Loucy (cell line): ENCODE results near the gene NTHL1.

Source experiments
- H2AFZ ChIP-seq: fragments of 200-600 bp; sonication (generic); 2 replicates; pipeline ENCODE4 v1.6.0; 2016; ENCODE audit warnings: antibody characterized with exemption, mild to moderate bottlenecking, low read length, moderate library complexity
- H3F3A ChIP-seq: fragments of 200-600 bp; 2 replicates; pipeline ENCODE4 v1.6.0; 2016; ENCODE audit warnings: antibody characterized with exemption, low read depth, mild to moderate bottlenecking
- H3K27me3 ChIP-seq: fragments of 200-600 bp; sonication (generic); 2 replicates; pipeline ENCODE4 v1.6.1; 2014; ENCODE audit warnings: low read length, mild to moderate bottlenecking; ENCODE audit not compliant: insufficient read depth, poor library complexity, severe bottlenecking
- H3K36me3 ChIP-seq: fragments of 200-600 bp; sonication (generic); 2 replicates; pipeline ENCODE4 v1.6.1; 2016; ENCODE audit warnings: low read length; ENCODE audit not compliant: insufficient read depth
- H3K4me1 ChIP-seq: fragments of 200-600 bp; sonication (generic); 2 replicates; pipeline ENCODE4 v1.5.1; 2014; ENCODE audit warnings: low read length, mild to moderate bottlenecking; ENCODE audit not compliant: insufficient read depth, poor library complexity, severe bottlenecking
- H3K4me2 ChIP-seq: fragments of 200-600 bp; sonication (generic); 2 replicates; pipeline ENCODE4 v1.6.0; 2014; ENCODE audit warnings: antibody characterized with exemption, low read length, low read depth, mild to moderate bottlenecking; ENCODE audit not compliant: poor library complexity, severe bottlenecking
- H3K4me3 ChIP-seq: fragments of 200-600 bp; sonication (generic); 2 replicates; pipeline ENCODE4 v1.5.1; 2014; ENCODE audit warnings: low read length, mild to moderate bottlenecking, mixed read lengths; ENCODE audit not compliant: poor library complexity, severe bottlenecking
- H3K79me2 ChIP-seq: fragments of 200-600 bp; sonication (generic); 2 replicates; pipeline ENCODE4 v1.6.1; 2014; ENCODE audit warnings: low read length; ENCODE audit not compliant: insufficient read depth
- H3K9ac ChIP-seq: fragments of 200-600 bp; sonication (generic); 2 replicates; pipeline ENCODE4 v1.6.0; 2014; ENCODE audit warnings: mild to moderate bottlenecking, low read depth, low read length, moderate library complexity; ENCODE audit not compliant: poor library complexity, severe bottlenecking
- H3K9me2 ChIP-seq: fragments of 200-600 bp; sonication (generic); replicated peaks from 2 replicates; pipeline ENCODE4 v1.6.1; 2016; ENCODE audit warnings: low read depth, low read length, mixed read lengths
- H3K9me3 ChIP-seq: fragments of 200-600 bp; sonication (generic); 2 replicates; pipeline ENCODE4 v1.6.1; 2014; ENCODE audit warnings: mild to moderate bottlenecking, antibody characterized with exemption, low read length, low read depth; ENCODE audit not compliant: insufficient read depth
- H4K20me1 ChIP-seq: fragments of 200-600 bp; sonication (generic); 2 replicates; pipeline ENCODE4 v1.6.0; 2014; ENCODE audit warnings: antibody characterized with exemption, low read length, mild to moderate bottlenecking; ENCODE audit not compliant: insufficient read depth, poor library complexity, severe bottlenecking
- EZH2phosphoT487 ChIP-seq: fragments of 200-600 bp; IDR thresholded peaks from 2 replicates; pipeline ENCODE4 v1.6.1; 2018; ENCODE audit warnings: antibody characterized with exemption, mild to moderate bottlenecking, moderate library complexity, borderline replicate concordance
- TF ChIP-seq, protein P1 (sequence below): fragments of 200-600 bp; sonication (generic); conservative IDR thresholded peaks from 2 replicates; pipeline ENCODE4 v1.5.1; 2014; ENCODE audit warnings: mild to moderate bottlenecking, antibody characterized with exemption, low read length

The NTHL1 gene

DNA sequence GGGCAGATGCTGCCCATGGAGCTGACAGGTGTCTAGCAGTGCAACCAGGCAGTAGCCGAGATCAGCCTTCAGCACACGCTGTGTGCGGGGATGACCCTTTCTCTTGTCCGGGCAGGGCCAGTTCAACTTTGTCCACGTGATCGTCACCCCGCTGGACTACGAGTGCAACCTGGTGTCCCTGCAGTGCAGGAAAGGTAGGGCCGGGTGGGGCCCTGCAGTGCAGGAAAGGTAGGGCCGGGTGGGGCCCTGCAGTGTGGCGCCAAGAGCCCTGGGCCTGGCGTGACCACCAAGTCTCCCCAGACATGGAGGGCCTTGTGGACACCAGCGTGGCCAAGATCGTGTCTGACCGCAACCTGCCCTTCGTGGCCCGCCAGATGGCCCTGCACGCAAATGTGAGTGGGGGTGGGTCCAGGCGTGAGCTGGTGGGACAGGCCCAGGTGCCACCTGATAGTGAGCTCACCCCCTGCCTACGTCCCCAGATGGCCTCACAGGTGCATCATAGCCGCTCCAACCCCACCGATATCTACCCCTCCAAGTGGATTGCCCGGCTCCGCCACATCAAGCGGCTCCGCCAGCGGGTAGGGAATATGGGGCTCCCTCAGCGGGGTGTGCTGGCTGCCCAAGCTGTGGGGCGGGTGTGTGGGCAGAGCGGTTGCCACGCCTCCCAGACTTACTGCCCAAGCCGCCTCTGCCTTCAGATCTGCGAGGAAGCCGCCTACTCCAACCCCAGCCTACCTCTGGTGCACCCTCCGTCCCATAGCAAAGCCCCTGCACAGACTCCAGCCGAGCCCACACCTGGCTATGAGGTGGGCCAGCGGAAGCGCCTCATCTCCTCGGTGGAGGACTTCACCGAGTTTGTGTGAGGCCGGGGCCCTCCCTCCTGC is 40.4 kb upstream of the NTHL1 start:
- Histone ChIP-seq H3K4me3 (no peak overlapping the region), H3F3A (no peaks in the 10 kb centered on the region), H3K79me2 (no peaks in the 10 kb centered on the region), H3K4me1 (no peaks in the 10 kb centered on the region), H3K27me3 (no peaks in the 10 kb centered on the region), H2AFZ (no peak overlapping the region), H3K36me3 (no peaks in the 10 kb centered on the region), H3K4me2 (no peak overlapping the region), H3K9me2 (no peaks in the 10 kb centered on the region), H3K9me3 (no peaks in the 10 kb centered on the region), H4K20me1 (no peaks in the 10 kb centered on the region), H3K9ac (no peak overlapping the region)
- TF ChIP-seq, protein P1, sequence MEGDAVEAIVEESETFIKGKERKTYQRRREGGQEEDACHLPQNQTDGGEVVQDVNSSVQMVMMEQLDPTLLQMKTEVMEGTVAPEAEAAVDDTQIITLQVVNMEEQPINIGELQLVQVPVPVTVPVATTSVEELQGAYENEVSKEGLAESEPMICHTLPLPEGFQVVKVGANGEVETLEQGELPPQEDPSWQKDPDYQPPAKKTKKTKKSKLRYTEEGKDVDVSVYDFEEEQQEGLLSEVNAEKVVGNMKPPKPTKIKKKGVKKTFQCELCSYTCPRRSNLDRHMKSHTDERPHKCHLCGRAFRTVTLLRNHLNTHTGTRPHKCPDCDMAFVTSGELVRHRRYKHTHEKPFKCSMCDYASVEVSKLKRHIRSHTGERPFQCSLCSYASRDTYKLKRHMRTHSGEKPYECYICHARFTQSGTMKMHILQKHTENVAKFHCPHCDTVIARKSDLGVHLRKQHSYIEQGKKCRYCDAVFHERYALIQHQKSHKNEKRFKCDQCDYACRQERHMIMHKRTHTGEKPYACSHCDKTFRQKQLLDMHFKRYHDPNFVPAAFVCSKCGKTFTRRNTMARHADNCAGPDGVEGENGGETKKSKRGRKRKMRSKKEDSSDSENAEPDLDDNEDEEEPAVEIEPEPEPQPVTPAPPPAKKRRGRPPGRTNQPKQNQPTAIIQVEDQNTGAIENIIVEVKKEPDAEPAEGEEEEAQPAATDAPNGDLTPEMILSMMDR, result no peak
- TF ChIP-seq EZH2phosphoT487, result no peak

DNA sequence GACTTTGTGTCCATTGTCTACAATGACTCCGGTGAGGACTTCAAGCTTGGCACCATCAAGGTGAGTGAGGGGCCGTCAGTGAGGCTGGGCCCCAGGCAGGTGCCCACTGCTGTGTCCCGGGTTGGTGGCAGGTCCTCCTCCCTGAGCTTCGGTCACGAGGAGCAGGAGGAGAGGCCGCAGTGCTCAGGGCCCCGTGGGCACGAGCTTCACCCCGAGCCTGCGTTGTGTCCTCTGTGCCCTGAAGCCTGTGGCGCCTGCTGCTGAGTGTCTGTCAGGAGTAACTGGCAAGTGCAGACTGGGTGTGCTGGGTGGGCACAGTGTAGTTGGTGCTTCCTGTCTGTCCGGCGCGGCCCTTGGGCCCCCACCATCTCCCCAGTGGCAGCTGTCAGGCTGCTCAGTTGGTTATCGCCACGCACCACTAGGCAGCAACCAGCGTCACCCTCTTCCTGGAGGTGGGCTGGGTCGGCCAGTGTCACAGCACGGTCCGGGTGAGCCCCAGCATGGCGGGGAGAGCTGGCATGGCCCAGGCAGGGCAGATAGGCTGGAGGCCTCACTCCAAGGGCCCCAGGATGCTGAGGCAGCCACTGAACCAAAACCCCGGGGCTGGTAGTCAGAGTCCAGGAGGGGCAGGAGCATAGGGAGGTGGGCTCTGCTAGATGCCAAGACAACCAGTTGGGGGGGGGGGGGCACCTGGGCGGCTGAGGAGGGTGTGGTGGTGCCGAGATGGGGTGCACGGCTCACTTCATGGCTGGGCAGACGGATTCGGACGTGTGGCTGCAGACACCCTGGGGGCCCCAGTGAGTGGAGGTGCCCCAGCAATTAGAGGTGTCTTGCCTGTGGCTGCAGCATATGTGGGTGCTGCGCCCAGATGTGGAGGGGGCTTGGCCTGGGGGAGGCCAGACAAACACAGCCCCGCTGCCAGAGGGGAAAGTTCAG is 39.4 kb upstream of the NTHL1 start:
- Histone ChIP-seq H3K9me3 (no peaks in the 10 kb centered on the region), H3F3A (no peaks in the 10 kb centered on the region), H3K9ac (no peak overlapping the region), H3K4me3 (no peak overlapping the region), H3K9me2 (no peaks in the 10 kb centered on the region), H3K4me1 (no peaks in the 10 kb centered on the region), H3K79me2 (no peaks in the 10 kb centered on the region), H3K27me3 (no peaks in the 10 kb centered on the region), H4K20me1 (no peaks in the 10 kb centered on the region), H2AFZ (no peak overlapping the region), H3K4me2 (no peak overlapping the region), H3K36me3 (no peaks in the 10 kb centered on the region)
- TF ChIP-seq, protein P1, result no peak
- no peak for TF ChIP-seq EZH2phosphoT487

GRCh38 chr16:2086106-2086742 is 38.6 kb upstream of the NTHL1 start:
- Histone ChIP-seq H3K36me3 (no peaks in the 10 kb centered on the region), H4K20me1 (no peaks in the 10 kb centered on the region), H3K9me2 (no peaks in the 10 kb centered on the region), H3K4me2 (no peak overlapping the region), H3F3A (no peaks in the 10 kb centered on the region), H3K27me3 (no peaks in the 10 kb centered on the region), H3K79me2 (no peaks in the 10 kb centered on the region), H3K9me3 (no peaks in the 10 kb centered on the region), H3K4me3 (no peak overlapping the region), H3K4me1 (no peaks in the 10 kb centered on the region), H3K9ac (no peak overlapping the region), H2AFZ (no peak overlapping the region)
- TF ChIP-seq, protein P1, result no peak
- TF ChIP-seq EZH2phosphoT487, result no peak
